HG03039 (cell line): Measurements from ENCODE around the gene CDKN2AIP.

ENCODE experiments used
- ATAC-seq: cut with Tn5 transposase; IDR thresholded peaks from one replicate; pipeline ENCODE4 v1.9.1; 2021; ENCODE audit warnings: mild to moderate bottlenecking, moderate library complexity; ENCODE audit not compliant: unreplicated experiment

CDKN2AIP gene

DNA sequence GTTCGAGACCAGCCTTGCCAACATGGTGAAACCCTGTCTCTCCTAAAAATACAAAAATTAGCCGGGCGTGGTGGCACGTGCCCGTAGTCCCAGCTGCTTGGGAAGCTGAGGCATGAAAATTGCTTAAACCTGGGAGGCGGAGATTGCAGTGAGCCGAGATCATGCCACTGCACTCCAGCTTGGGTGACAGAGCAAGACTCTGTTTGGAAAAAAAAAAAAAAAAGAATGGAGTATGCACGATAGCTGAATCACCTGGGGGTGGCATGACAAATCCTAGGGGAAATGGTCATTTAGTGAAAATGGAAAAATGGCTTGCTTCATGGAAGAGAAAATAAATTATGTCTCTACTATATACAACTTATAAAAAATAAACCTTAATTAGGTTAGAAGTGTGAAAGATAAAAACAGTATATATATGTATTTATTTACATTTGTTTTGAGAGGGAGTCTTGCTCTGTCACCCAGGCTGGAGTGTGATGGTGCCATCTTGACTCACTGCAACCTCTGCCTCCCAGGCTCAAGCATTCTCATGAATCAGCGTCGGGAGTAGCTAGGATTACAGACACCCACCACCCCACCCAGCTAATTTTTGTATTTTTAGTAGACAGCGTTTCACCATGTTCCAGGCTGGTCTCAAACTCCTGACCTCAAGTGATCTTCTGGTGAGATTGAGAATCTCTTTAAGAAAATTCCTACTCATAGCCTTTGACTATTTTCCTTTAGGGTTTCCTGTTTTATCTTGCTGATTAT lies 41.1 kb downstream of the CDKN2AIP start:
- no peak for ATAC-seq

DNA sequence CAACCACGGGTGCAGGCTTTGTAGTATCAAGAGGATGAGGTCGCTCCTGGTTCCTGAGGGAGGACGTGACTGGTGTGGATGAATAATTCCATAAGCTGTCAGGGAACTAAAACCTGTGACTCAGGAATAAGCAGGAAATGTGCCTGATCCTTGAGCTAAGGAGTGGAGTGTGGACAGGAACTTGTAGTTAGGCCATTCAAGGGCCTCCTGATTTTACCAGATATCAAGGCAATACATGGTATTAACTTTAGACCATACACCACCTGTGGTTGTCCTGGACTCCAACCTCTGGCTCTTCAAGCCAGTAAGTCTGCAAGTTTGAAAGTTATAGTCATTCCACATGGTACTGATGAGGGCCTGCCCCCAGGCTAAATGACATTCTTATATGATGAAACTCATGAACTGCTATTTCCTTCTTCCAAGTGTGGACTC lies 48.4 kb downstream of the CDKN2AIP start:
- ATAC-seq: no peak

DNA sequence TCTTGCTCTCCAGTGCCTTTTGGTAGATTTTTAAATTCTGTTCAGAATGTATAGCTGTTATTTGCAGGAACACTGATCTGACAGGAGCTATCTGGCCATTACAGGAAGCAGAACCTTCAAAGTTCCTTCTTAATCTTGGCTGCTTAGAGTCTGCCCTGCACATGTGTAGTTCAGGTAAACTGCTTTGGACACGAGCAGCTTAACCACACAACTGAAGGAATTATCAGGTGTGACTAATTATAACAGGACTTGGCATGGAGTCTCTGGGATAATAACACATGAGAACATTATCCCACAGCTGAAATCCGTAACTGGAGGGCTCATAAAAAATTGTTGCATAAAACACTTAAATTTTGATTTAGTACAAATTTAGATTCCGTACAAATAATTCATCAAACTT lies 48.8 kb downstream of the CDKN2AIP start:
- no peak for ATAC-seq

DNA sequence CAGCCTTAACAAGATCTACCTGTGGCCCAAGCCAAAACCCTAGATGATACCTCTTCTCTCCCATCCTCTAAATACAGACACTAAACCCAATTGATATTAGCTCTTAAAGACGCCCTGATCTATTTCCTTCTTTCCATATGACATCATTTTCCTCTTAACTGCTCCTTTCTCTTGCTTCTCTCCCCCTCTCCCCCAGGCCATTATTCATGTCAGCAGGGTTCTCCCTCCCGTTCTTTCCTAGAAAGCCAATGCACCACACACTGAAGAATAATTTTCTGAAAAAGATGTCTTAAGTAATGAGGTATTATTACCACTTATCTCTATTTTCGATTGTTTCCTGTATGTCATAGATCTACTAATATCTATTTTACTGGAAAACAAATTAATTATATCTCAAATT lies 50.7 kb downstream of the CDKN2AIP start:
- no peak for ATAC-seq
